GM12801 (cell line): ENCODE results near the gene DOCK8.

ENCODE experiments used
- CTCF ChIP-seq: IDR thresholded peaks from one replicate; pipeline ENCODE4 v1.5.1; 2011; ENCODE audit warnings: control low read depth; ENCODE audit not compliant: insufficient read length; ENCODE audit errors: extremely low read depth

DOCK8 gene

GRCh38 chr9:444528-444927 lies 229.9 kb downstream of the DOCK8 start:
- TF ChIP-seq CTCF = no peak

DNA sequence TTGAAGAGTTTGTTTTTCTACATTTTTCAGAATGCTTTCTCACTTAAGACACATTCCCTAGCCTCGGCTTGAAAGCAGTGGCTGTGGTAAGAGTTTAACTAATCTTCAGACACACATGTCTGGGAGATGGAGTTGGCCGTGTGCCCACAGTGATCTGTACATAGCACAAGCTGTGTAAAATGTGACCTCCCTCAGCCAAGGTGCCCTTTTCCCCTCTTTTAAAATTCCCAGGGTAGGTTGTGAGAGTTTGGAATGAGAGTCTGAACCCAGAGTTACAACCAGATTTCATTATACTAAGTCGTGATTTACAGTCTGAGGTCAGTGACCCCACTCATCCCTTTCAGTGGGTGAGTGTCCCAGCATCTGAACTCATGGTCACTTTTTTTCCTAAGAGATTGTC lies 230.4 kb downstream of the DOCK8 start:
- TF ChIP-seq CTCF = no peak

DNA sequence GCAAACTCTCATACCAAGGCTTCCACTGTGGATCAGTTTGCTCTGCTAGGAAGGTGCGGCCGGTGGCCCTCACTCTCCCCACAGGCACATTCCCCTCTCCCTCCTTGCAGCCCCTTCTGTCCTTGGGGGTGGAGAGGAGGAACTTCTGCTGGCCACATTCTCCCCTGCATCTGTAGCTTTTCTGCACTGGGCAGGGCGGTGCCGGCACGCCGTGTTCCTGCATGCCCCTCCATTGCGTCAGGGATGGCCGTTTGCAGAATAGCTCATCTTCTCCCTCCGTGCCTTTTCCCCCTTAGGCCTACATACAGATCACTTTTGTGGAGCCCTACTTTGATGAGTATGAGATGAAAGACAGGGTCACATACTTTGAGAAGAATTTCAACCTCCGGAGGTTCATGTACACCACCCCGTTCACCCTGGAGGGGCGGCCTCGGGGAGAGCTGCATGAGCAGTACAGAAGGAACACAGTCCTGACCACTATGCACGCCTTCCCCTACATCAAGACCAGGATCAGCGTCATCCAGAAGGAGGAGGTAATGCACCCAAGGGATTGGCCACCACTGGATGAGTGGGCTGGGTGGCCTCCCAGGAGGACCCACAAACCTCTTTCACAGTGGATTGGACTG lies 231.5 kb downstream of the DOCK8 start:
- no peak for TF ChIP-seq CTCF

DNA sequence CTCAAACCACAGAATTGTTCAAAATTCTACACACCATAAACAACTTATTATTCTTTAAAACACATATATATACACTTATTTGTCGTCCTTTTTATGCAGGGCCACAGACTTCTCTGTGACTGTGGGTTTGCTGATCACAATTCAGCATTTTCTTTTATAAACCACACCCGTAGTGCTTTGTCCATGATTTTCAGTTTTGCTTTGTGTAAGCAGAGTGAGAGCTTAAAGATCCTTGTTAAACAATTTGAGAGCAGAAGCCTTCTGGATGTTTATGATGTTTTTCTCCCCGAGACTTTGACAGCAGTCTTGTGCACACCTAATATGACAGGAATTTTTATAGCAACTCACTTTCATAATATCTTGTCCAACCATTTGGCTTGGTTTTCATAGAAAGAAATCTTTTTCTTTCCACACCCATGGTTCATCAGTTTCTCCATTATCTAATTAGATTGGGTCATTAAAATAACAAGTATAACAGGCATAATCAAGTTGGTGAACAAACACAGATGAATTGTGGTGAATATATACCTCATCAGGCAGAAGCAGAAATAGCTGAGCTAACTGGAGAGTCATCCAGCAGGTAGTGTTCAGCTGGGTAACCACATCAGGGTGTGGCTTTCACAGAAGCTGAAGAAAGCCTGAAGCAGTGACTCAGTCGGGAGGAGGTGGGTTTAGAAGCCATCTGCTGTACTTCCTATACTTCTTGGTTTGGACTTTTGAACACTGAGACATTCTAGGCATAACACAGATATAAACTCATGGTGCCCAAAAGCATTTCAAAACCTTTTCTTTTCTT lies 232.8 kb downstream of the DOCK8 start:
- TF ChIP-seq CTCF = no peak

DNA sequence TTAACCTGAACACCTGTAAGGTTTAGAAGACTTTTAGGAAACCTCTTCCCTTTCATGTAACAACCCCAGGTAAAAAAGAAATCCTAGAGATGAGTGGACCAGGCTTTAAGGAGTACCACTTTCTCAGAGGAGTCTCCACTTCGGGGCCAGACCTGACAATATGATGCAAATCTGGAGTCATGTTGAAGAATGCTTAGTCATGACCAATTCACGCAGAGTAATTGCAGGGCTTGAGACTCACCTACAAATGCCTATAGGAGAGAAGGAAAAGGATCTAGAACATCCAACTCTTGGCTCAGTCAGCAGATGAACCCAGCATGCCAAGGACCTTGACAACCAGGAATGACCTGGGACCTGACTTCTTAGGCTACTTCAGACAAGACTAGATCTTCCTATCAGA lies 235.4 kb downstream of the DOCK8 start:
- TF ChIP-seq CTCF = no peak

GRCh38 chr9:450561-450960 lies 235.9 kb downstream of the DOCK8 start:
- no peak for TF ChIP-seq CTCF

DNA sequence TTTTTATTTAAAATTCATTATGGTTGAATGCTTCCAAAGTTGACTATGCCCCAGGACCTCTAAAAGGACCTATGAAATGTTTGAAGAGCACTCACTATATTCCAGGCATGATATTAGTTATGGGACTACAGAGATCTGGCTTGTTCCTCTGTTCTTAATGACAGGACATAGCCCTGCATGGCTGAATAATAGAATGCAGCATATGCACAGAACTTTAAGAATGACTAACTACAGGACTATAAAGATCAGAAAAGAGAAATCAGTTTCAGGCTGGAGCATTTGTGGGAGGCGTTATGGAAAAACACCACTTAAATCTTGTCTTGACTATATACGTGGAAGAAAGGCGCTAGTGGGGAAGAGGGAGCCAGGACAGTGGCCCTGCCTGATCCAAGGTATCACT lies 239.2 kb downstream of the DOCK8 start:
- TF ChIP-seq CTCF = no peak
